Cardiac muscle cell (in vitro differentiated cells and primary cell): Measurements from ENCODE around the gene SETDB2. TPM values are rescaled to one million over a fixed set of nuclear protein-coding genes. Genes with fewer than 3 reads are reported as not detected.
A peak's percentile ranks its signal among the peaks of the same experiment; 100 is the strongest.

Experiments used
- DNase-seq, 2 donors: peaks; one replicate each; pipeline versions ENCODE4 v3.0.0 to v3.0.0-alpha.2; 2010 to 2017; ENCODE audit warnings: low read depth in 1 of 2, low spot score in 1 of 2
- H3K27ac ChIP-seq: fragments of 200-600 bp; sonication (generic); 2 replicates; pipeline ENCODE4 v1.5.1; 2016
- H3K27me3 ChIP-seq: fragments of 200-600 bp; sonication (generic); 2 replicates; pipeline ENCODE4 v1.6.0; 2016; ENCODE audit warnings: control low read depth
- H3K36me3 ChIP-seq: fragments of 200-600 bp; sonication (generic); 2 replicates; pipeline ENCODE4 v1.5.1; 2016; ENCODE audit warnings: control low read depth
- H3K4me1 ChIP-seq: fragments of 200-600 bp; sonication (generic); 2 replicates; pipeline ENCODE4 v1.8.1; 2017; ENCODE audit warnings: low read depth, mild to moderate bottlenecking, mixed run types
- H3K4me3 ChIP-seq: fragments of 200-600 bp; sonication (generic); 2 replicates; pipeline ENCODE4 v1.5.1; 2016; ENCODE audit warnings: mild to moderate bottlenecking
- H3K9me3 ChIP-seq: fragments of 200-600 bp; sonication (generic); 2 replicates; pipeline ENCODE4 v1.5.1; 2017; ENCODE audit warnings: low read depth, mild to moderate bottlenecking, control low read depth
- polyA plus RNA-seq: library from polyadenylated mRNA; unstranded; fragments of >200 nt; fragmentation: Nextera tagmentation; extraction: Ambion mirVana; gene quantifications from 2 replicates; pipeline ENCODE4 v1.2.1, GENCODE V29; 2016
- total RNA-seq: library from RNA; depleted of rRNA; stranded (reverse); fragments of >200 nt; gene quantifications from 2 replicates; pipeline ENCODE4 v1.2.3, GENCODE V29; 2016
- TF ChIP-seq, protein P1 (sequence below): IDR thresholded peaks from 2 replicates; pipeline ENCODE4 v1.5.1; 2012; ENCODE audit warnings: low read depth, mild to moderate bottlenecking, low read length

SETDB2 gene
- total and polyA plus RNA-seq, 2 experiments from 2014 or later: 7.5 to 12.4 TPM

DNA sequence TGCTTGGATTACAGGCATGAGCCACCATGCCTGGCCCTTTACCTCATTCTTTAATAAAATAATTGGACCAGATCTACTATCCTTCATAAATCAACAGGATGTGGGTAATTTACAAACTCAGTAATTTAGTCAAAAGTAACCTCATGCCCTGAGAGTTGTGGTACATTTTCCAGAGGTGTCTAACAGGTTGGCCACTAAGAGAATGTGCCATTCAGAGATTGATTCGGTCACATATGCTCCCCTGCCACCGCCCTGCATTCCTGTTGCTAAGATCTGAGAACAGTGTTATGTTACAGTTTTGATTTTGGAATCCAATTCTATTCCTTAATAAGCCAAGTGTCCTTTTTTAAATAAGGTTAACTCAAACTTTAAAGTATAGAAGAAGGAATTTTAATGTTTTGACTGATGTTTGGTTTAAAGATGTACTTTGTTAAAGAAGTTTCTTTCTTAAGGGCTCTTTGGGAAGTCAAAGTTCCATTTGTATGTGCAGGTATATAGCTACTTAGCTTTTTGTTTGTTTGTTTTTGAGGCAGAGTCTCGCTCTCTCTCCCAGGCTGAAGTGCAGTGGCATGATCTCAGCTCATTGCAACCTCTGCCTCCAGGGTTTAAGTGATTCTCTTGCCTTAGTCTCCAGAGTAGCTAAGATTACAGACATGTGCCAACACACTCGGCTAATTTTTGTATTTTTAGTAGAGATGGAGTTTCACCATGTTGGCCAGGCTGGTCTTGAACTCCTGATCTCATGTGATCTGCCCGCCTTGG lies 80.8 kb downstream of the SETDB2 start:
- H3K27me3 ChIP-seq: no peaks in the 10 kb centered on the region
- no peak overlapping the region for H3K27ac ChIP-seq
- H3K36me3 ChIP-seq: peaks cover 3% of the 10 kb centered on the region
- no peaks in the 10 kb centered on the region for H3K9me3 ChIP-seq
- H3K4me1 ChIP-seq: no peaks in the 10 kb centered on the region
- H3K4me3 ChIP-seq: no peak overlapping the region
- TF ChIP-seq, protein P1, sequence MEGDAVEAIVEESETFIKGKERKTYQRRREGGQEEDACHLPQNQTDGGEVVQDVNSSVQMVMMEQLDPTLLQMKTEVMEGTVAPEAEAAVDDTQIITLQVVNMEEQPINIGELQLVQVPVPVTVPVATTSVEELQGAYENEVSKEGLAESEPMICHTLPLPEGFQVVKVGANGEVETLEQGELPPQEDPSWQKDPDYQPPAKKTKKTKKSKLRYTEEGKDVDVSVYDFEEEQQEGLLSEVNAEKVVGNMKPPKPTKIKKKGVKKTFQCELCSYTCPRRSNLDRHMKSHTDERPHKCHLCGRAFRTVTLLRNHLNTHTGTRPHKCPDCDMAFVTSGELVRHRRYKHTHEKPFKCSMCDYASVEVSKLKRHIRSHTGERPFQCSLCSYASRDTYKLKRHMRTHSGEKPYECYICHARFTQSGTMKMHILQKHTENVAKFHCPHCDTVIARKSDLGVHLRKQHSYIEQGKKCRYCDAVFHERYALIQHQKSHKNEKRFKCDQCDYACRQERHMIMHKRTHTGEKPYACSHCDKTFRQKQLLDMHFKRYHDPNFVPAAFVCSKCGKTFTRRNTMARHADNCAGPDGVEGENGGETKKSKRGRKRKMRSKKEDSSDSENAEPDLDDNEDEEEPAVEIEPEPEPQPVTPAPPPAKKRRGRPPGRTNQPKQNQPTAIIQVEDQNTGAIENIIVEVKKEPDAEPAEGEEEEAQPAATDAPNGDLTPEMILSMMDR: no peak
- no peak for DNase-seq

DNA sequence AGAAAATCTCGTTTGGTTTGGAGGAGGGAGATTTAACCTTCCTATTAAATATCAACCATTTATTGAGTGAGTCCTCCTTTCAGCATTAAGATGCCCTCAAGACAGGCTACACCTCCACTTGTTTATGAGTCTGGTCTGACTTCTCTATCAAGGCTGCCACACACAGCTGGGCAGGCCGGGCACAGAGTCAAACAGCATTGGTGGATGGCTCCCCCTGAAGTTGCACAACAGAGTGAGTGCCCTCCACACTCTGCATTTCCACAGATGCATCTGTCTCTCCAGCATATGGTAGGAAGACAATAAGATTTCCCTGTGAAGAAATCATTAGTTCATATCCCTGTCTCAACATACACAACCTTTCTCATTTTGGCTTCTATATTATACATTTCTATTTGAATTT lies 83.0 kb downstream of the SETDB2 start:
- Histone ChIP-seq H3K27ac (no peak overlapping the region), H3K4me3 (no peak overlapping the region), H3K4me1 (no peaks in the 10 kb centered on the region), H3K36me3 (peaks cover 3% of the 10 kb centered on the region), H3K9me3 (no peaks in the 10 kb centered on the region), H3K27me3 (no peaks in the 10 kb centered on the region)
- TF ChIP-seq, protein P1: no peak
- DNase-seq: no peak

DNA sequence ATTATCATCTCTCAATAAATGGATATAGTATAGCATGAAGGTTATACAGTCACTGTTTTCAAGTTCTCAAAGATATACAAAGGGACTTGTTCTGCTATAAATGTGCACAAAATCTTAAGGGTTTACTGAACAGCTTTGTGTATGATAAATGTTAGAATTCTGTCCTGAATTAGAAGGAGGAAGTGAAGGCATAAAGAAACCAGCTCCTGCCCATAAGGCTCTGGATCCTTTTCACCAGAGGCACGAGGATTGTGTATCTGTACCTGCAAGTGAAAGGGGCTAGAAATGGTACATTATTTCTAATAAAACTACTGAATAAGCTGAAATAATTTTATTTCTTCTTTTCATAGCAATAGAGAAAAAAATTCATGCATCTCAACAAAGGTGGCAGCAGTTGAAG lies 84.1 kb downstream of the SETDB2 start:
- H3K36me3 ChIP-seq: peaks cover 3% of the 10 kb centered on the region
- no peaks in the 10 kb centered on the region for H3K9me3 ChIP-seq
- H3K4me1 ChIP-seq: peaks cover 10% of the 10 kb centered on the region
- TF ChIP-seq, protein P1: no peak
- H3K27me3 ChIP-seq: no peaks in the 10 kb centered on the region
- H3K4me3 ChIP-seq: no peak overlapping the region
- H3K27ac ChIP-seq: no peak overlapping the region
- no peak for DNase-seq

DNA sequence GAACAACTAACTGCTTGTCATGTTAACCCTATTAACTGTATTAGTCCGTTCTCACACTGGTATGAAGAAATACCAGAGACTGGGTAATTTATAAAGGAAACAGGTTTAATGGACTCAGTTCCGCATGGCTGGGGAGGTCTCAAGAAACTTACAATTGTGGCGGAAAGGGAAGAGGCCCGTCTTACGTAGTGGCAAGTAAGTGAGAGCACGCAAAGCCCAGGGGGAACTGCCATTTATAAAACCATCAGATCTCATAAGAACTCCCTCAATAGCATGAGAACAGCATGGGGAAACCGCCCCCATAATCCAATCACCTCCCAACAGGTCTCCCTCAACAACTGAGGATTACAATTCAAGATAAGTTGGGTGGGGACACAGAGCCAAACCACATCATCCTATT lies 86.4 kb downstream of the SETDB2 start:
- TF ChIP-seq, protein P1: no peak
- DNase-seq: no peak
- H3K36me3 ChIP-seq: peaks cover 3% of the 10 kb centered on the region
- no peaks in the 10 kb centered on the region for H3K9me3 ChIP-seq
- no peaks in the 10 kb centered on the region for H3K27me3 ChIP-seq
- H3K4me1 ChIP-seq: peaks cover 13% of the 10 kb centered on the region
- no peak overlapping the region for H3K27ac ChIP-seq
- no peak overlapping the region for H3K4me3 ChIP-seq

DNA sequence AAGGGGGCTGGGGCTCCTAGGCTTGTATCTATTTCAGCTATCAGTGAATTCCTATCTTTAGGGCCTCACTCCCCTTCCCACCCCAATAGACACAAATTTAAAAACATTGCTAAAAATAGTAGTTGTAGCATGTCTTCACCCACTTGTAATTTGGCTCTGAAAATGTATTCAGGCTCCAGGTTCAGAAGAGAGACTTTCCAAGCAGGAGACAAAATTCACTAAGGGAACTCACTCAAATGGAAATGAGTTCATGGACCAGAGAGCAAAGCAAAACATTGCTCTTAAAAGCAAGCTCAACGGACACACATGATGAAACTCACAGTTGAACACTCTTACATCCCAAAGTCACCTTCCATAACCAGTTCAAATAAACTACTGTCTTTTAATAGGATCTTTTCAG lies 88.5 kb downstream of the SETDB2 start:
- no peaks in the 10 kb centered on the region for H3K9me3 ChIP-seq
- no peaks in the 10 kb centered on the region for H3K27me3 ChIP-seq
- H3K27ac ChIP-seq: peak overlapping the region; percentile 36
- H3K36me3 ChIP-seq: peaks cover 3% of the 10 kb centered on the region
- TF ChIP-seq, protein P1: no peak
- no peak overlapping the region for H3K4me3 ChIP-seq
- no peak for DNase-seq
- peaks cover 13% of the 10 kb centered on the region for H3K4me1 ChIP-seq
